ENCODE data around the gene FAXC. TPM values are rescaled to one million over a fixed set of nuclear protein-coding genes. Genes with fewer than 3 reads are reported as not detected.

FAXC gene
- total RNA-seq, 1 experiment from 2014 or later, result 1.5 TPM

DNA sequence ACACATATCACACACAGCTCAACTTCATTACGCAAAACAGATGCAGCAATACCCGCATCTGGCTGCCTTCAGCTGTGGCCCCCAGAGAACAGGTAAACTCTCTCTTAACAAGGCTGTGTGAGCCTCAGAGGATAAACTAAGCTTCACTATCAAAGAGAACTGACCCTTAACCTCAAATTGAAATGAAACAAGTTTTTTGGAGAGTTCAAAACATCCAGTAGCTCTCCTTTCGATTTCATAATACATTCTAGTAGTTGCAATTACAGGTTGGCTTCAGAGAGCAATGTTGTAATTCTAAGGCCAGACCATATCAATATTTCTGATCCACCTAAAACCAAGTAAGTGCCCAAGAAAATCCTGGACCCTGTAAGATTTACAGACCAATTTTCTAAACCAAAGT is 113.5 kb downstream of the FAXC start:
- no peak overlapping the region for H3K27ac Mint-ChIP-seq (ENCODE audit: unreplicated experiment)
- CTCF ChIA-PET, result no interaction called here
- H3K36me3 Mint-ChIP-seq (ENCODE audit: insufficient read depth, unreplicated experiment), result no peaks in the 10 kb centered on the region
- H3K27me3 Mint-ChIP-seq (ENCODE audit: unreplicated experiment), result peaks cover 88% of the 10 kb centered on the region
- no peak overlapping the region for H3K4me3 Mint-ChIP-seq (ENCODE audit: low read depth, unreplicated experiment)
- BruUV-seq (replicated peaks), result no TSS peak
- intact Hi-C loops (cut with micrococcal nuclease; ENCODE audit: unreplicated experiment), result loop anchor here (5.0 kb wide), 1 partner anchor 459 kb away; no protein-coding TSS in a partner anchor
- TF ChIP-seq, protein P1, sequence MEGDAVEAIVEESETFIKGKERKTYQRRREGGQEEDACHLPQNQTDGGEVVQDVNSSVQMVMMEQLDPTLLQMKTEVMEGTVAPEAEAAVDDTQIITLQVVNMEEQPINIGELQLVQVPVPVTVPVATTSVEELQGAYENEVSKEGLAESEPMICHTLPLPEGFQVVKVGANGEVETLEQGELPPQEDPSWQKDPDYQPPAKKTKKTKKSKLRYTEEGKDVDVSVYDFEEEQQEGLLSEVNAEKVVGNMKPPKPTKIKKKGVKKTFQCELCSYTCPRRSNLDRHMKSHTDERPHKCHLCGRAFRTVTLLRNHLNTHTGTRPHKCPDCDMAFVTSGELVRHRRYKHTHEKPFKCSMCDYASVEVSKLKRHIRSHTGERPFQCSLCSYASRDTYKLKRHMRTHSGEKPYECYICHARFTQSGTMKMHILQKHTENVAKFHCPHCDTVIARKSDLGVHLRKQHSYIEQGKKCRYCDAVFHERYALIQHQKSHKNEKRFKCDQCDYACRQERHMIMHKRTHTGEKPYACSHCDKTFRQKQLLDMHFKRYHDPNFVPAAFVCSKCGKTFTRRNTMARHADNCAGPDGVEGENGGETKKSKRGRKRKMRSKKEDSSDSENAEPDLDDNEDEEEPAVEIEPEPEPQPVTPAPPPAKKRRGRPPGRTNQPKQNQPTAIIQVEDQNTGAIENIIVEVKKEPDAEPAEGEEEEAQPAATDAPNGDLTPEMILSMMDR (IDR thresholded peaks at IDR 0.05; ENCODE audit: unreplicated experiment), result no peak
- DNase-seq, result no peak
- no peaks in the 10 kb centered on the region for H3K4me1 Mint-ChIP-seq (ENCODE audit: low read depth, unreplicated experiment)
- H3K9me3 Mint-ChIP-seq (ENCODE audit: low read depth, unreplicated experiment), result no peaks in the 10 kb centered on the region

DNA sequence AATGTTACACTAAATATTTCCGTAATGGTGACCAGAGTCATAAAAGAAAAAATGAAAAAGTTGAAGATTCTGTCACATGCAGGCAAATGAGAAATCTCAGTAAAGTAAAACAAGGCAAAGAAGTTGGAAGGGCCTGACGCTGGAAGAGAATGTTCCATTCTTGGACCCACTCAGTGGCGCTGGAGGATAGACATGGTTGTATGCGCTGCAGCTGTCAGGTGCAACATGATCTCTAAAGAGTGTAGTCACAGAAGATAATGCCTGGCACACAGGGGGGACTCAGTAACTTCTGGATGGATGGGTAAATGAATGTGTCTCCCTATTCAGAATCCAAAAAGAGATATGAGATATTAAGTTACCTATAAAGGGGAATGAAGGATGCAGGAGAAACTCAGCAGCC is 116.3 kb downstream of the FAXC start:
- H3K36me3 Mint-ChIP-seq (ENCODE audit: insufficient read depth, unreplicated experiment), result no peaks in the 10 kb centered on the region
- CTCF ChIA-PET, result no interaction called here
- intact Hi-C loops (cut with micrococcal nuclease; ENCODE audit: unreplicated experiment), result no loop called here
- H3K4me3 Mint-ChIP-seq (ENCODE audit: low read depth, unreplicated experiment), result no peak overlapping the region
- no peak for DNase-seq
- no peak overlapping the region for H3K27ac Mint-ChIP-seq (ENCODE audit: unreplicated experiment)
- no peaks in the 10 kb centered on the region for H3K4me1 Mint-ChIP-seq (ENCODE audit: low read depth, unreplicated experiment)
- no peaks in the 10 kb centered on the region for H3K9me3 Mint-ChIP-seq (ENCODE audit: low read depth, unreplicated experiment)
- TF ChIP-seq, protein P1 (IDR thresholded peaks at IDR 0.05; ENCODE audit: unreplicated experiment), result no peak
- no TSS peak for BruUV-seq (replicated peaks)
- H3K27me3 Mint-ChIP-seq (ENCODE audit: unreplicated experiment), result peaks cover 69% of the 10 kb centered on the region

DNA sequence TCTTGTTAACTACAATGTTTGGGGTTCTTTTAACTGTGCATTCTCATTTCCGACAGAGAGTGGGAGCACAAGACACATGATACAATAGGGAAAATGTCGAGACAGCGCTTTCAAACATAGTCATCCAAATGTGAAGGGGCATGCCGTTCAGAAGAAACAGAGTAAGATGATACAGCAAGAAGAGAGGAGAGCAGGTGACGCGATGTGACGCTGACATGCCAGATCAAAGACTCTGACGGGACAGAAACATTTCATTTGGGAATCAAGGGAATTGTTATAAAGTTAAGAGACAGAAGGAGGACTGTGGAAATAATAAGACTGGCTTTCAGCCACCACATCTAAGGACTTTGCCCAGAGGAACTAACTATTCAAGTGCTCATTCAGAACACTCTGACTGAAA is 117.4 kb downstream of the FAXC start:
- CTCF ChIA-PET, result no interaction called here

DNA sequence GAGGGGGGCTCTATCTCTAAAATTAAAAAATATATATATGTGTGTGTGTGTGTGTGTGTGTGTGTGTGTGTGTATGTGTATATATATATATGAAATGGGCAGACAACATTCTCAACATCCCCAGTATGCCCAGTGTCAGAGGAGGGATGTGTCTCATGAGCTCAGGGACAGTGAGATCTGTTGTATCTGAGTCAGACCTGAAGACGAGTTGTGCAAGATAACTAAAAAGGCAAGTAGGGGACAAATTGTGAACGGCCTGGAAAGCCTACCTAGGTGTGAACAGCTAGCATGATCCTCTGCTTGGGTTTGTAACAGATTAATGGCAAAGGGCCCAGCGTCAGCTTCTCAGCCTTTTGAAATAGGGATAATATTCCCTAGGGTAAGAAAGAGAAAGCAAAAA is 124.3 kb downstream of the FAXC start:
- H3K36me3 Mint-ChIP-seq (ENCODE audit: insufficient read depth, unreplicated experiment), result no peaks in the 10 kb centered on the region
- TF ChIP-seq, protein P1 (IDR thresholded peaks at IDR 0.05; ENCODE audit: unreplicated experiment), result no peak
- no peak overlapping the region for H3K4me3 Mint-ChIP-seq (ENCODE audit: low read depth, unreplicated experiment)
- no peak overlapping the region for H3K27ac Mint-ChIP-seq (ENCODE audit: unreplicated experiment)
- intact Hi-C loops (cut with micrococcal nuclease; ENCODE audit: unreplicated experiment), result no loop called here
- H3K4me1 Mint-ChIP-seq (ENCODE audit: low read depth, unreplicated experiment), result no peaks in the 10 kb centered on the region
- DNase-seq, result no peak
- no TSS peak for BruUV-seq (replicated peaks)
- peaks cover 7% of the 10 kb centered on the region for H3K9me3 Mint-ChIP-seq (ENCODE audit: low read depth, unreplicated experiment)
- CTCF ChIA-PET, result interaction anchor here (0.6 kb wide), 1 partner anchor 425 kb away, joined by 4 read pairs; no protein-coding TSS in a partner anchor
- no peaks in the 10 kb centered on the region for H3K27me3 Mint-ChIP-seq (ENCODE audit: unreplicated experiment)

More for the DNA sequence above, 117.4 kb downstream of the FAXC start:
- Mint-ChIP-seq H3K4me3 (ENCODE audit: low read depth, unreplicated experiment) (no peak overlapping the region), H3K4me1 (ENCODE audit: low read depth, unreplicated experiment) (no peaks in the 10 kb centered on the region), H3K9me3 (ENCODE audit: low read depth, unreplicated experiment) (peaks cover 7% of the 10 kb centered on the region), H3K27me3 (ENCODE audit: unreplicated experiment) (peaks cover 57% of the 10 kb centered on the region), H3K36me3 (ENCODE audit: insufficient read depth, unreplicated experiment) (no peaks in the 10 kb centered on the region), H3K27ac (ENCODE audit: unreplicated experiment) (no peak overlapping the region)
- intact Hi-C loops (cut with micrococcal nuclease; ENCODE audit: unreplicated experiment), result no loop called here
- TF ChIP-seq, protein P1 (IDR thresholded peaks at IDR 0.05; ENCODE audit: unreplicated experiment), result no peak
- BruUV-seq (replicated peaks), result no TSS peak
- no peak for DNase-seq

Other genes with a start within 250 kb of the FAXC start
- gene COQ3, start 44.5 kb upstream of the FAXC start, total RNA-seq (2022), result 5.8 and 7.6 TPM in 2 replicates
- gene PNISR, start 75.6 kb upstream of the FAXC start, total RNA-seq (2022), result 78.1 and 82.5 TPM in 2 replicates
- 13.8 and 15.0 TPM in 2 replicates for gene USP45, start 165.7 kb upstream of the FAXC start, total RNA-seq (2022)
- 78.3 and 84.1 TPM in 2 replicates for gene CCNC, start 219.0 kb upstream of the FAXC start, total RNA-seq (2022)

Data from Calu3 (cell line).